Lung microvascular endothelial cell (primary cell): Measurements from ENCODE around the gene LRCH1. TPM values are rescaled to one million over a fixed set of nuclear protein-coding genes. Genes with fewer than 3 reads are reported as not detected.

ENCODE experiments used
- DNase-seq, 2 donors: peaks; one replicate each; pipeline versions ENCODE4 v3.0.0 to v3.0.0-alpha.2; 2010; ENCODE audit warnings: low read depth in 2 of 2
- total RNA-seq: library from RNA; depleted of rRNA; stranded (reverse); fragments of >200 nt; gene quantifications from 2 replicates; pipeline ENCODE4 v1.2.1, GENCODE V29; 2014

Gene LRCH1
- total RNA-seq, 1 donor from 2014 or later: 11.5 TPM

DNA sequence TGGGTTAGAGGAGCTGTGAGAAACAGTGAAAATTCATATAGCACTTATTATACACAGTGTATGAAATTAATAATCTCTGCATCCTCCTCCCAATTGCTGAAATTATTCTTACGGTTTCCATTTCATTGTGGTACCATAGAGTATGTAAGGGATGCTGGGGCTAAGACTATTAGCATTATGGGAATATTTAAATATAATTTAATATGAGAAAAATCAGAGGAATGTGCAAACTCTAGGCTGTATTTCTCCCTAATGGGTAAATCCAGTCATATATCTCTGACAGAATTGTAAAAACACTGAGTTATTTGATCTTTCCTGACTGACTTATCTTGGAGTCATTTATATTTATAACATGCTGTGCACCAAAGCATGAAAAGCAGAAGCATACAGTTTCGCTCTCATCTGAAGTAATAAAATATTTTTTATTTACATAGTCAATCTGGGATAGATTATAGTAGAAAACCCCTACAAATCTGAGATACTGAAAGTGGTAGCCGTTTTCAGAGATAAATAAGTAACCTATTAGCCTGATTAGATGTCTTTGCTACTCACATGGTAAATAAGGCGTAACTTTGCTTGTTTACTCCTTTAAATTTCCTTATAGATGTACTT is 34.9 kb downstream of the LRCH1 start:
- no peak for DNase-seq

DNA sequence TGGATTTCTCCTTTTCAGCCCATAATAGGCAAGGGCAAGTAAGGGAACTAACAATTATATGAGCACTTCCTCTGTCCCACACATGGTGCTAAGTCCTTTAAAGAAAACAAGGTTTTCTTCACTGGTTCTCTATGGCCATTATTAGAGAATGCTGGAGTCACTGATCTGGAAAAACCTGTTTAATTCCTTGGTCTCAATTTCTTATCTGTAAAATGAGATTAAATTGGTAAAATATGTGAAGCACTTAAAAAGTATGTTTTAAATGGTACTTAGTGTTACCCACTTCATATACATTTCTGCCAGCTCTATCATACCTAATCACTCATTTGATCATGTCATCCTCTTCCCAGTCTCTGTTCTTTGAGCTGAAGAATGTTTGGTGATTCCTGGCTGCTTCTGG is 39.4 kb downstream of the LRCH1 start:
- DNase-seq: no peak

DNA sequence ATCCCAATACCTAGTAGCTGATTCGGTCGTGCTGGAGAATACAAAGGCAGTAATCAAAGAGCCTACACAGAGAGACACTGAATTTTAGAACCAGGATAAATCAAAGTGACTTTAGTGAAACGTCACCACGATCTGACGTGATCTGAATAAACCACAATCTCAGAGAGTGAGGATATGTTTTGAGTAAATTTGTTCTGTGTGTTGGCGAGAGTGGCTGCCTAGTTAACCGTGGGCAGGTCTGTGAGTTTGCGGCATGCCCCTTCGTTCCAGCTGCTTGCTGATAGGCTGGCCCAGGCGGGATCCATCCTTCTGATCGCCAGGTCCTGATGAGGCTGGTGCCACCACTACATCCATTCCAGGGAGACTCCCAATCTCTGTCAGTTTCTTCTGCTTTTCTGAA is 40.4 kb downstream of the LRCH1 start:
- no peak for DNase-seq

DNA sequence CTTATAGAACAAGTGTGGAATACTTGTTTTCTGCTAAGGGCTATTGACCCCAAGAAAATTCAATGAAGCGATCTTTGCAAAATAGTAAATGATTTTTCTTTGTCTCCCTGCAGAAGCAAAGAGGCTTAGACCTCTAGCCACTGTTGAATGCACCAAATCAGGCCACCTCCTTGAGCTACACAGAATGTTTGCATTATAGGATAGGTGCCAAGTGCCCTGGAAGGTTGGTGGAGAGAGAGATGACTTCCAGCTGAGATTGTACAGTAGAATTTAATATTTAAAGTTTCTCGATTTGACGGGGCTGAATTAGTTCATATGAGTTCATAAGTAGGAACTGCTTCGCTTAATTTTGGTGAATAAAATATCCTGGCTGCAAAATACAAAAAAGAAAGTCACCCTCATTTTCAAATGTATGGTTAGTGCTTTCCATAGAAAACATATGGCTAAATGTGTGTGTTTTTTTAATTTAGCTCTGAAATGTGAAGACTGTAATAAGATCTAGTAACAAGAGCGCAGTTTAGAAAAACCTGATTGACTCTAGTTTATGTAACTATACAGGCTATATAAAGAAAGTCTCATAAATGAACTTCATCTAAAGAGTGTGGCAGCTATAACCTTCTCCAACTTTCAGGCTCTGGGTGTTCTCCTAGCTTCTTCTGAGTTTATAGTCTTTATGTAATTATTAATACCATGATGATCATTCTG is 41.6 kb downstream of the LRCH1 start:
- DNase-seq: no peak

DNA sequence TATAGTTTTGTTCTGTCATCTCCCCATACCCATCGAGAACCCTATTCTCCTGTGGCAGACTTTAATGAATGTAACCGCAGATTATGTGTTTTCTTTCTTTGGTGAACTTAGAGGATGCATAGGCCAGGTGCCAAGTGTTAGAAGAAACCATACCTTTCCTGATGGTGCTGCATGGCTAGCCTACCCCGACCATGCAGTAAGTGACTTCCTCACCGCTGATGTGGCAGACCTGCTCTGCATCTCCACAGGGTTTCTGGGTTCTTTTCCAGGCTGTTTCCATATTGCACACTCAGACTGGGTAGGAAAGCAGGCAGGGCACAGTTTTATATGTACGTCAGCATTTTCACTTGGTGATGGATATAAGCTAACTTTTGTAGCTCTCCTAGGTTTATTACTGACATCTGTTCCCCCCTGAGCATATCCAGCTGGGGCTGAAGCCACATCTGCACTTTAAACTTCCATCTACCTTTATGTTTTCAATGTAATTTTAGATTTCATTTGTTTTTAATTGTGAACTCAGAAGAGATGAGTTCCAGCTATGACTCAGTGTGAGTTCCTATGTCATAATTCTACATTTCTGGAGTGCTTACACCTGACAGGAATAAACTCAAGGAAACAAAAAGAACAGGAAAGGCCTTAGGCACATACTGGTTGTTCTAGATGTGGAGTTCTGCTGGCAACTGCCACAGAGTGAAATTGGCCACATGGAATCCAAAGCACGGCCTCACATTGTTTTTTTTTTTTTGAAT is 42.3 kb downstream of the LRCH1 start:
- peak; percentile 25 to 60 for DNase-seq

DNA sequence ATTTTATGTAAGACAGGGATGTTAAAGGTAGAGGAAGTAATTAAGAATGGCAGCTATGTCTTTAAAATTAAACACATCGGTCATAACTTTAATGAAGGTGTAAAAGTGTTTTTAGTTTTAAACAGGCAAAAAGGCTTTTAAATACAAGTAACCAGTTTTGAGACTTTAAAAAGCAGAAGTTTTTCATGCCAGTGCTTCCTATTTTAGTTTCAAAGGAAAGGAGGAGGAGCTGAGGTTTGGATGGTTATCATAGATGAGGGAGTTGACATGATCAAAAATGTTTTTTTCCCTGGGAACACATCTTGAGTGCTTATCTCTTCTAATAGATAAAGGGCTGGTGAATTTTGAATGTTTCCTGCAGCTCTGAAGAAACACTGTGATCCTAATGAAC is 42.9 kb downstream of the LRCH1 start:
- DNase-seq: no peak

DNA sequence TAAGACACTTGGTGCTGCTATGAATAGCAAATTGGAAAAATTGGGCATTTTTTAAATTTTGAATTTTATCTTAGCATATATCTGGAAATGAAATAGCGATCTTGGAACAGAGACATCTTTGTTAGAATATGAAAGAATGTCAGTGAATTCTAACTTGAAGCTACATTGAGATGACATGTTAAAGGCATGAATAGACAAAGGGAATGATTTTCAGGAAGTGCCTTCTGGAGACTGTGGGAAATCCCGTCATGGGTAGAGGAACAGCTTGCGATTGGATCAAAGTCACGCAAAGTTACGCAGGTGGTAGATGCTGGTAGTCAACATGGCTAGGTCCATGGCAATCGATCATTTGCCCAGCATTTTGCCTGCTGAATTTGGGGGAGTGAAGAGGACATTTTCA is 43.5 kb downstream of the LRCH1 start:
- DNase-seq: no peak

DNA sequence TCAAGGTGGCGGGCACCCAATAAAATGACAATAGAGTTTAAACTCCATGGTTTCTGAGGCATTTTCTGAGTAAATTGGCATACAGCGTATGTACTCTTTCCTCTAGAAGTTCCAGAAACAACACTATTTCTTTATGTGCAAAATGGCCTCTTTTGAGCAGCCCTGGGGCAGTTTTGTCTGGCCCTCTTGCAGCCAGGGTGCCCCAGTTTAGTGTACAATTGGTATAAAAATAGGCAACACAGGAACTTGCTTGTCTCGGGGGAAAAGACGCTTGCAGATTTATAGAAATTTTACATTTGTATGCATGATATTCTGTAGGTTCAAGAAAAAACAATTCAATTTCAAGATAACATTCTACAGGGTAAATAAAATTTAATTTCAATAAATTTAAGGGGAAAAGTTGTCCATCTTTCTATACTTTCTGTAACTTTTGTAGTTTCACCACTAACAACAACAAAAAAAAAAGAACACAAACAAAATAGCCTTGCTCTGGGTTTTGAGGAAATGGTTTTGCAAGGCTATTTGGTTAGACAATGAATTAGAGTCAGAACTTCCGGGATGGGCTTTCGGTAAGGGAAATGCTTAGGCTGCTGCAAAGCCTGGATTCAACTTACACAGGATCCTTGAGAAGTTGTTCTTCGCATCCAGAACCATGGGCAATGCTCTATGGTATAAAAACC is 45.3 kb downstream of the LRCH1 start:
- peak; percentile 62 to 76 for DNase-seq

DNA sequence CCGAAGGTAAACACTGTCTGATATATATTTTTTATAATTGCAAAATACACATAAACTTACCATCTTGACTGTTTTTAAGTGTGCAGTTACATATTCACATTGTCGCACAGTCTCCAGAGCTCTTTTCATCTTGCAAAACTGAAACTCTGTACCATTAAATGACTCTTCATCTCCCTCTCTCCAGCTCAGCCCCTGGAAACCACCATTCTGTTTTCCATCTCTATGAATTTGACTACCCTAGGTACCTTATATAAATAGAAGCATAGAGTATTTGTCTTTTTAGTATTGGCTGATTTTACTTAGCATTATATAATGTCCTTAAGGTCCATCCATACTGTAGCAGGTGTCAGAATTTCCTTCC is 45.8 kb downstream of the LRCH1 start:
- DNase-seq: no peak

DNA sequence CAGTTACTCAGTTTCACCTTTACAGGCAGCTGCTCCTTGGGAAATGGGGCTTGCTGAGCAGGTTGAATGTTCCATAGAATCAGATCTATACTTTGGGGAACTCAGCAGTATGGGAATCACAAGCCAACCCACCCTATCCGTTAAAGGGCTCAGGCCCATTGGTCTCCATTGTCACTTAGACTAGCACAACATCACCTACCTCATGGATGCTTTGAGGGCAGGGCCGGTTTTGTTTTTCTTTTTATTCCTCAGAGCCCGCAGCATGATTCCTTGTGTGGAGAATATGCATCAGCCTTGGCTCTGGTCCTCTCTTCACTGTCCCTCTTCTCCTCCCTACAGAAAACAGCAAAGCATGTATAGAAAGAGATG is 48.0 kb downstream of the LRCH1 start:
- DNase-seq: no peak

DNA sequence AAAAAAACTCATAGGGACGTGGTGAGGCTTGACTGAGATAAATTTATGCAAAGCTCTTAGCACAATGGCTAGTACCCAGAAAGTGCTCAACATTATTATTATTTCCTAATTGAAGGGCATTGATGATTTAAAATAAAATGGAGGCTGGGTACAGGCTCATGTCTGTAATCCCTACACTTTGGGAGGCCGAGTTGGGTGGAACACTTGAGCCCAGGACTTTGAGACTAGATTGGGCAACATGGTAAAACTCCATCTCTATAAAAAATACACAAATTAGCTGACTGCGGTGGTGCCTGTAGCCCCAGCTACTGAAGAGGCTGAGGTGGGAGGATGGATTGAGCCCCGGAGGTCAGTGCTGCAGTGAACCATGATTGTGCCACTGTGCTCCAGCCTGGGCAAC is 49.6 kb downstream of the LRCH1 start:
- no peak for DNase-seq

DNA sequence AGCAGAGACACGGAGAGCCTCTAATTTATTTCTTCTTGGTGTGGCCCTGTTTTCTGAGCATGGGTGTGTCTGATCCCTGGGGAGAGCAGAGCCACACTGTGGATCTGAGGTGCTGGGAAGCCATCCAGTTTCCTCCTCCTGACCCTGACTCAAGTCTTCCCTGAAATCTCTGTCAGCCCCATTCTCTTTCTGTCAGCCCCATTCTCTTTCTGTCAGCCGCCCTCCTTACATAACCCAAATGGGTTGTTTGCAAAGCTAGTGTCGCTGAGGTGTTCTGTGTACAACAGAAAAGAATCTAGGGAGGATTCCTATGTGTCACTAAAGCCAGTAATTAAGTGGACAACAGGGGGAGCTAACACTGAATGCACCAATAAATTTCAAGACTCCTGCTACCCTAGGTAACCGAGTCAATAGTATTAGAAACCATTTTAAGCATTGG is 50.2 kb downstream of the LRCH1 start:
- peak; percentile 23 to 43 for DNase-seq

DNA sequence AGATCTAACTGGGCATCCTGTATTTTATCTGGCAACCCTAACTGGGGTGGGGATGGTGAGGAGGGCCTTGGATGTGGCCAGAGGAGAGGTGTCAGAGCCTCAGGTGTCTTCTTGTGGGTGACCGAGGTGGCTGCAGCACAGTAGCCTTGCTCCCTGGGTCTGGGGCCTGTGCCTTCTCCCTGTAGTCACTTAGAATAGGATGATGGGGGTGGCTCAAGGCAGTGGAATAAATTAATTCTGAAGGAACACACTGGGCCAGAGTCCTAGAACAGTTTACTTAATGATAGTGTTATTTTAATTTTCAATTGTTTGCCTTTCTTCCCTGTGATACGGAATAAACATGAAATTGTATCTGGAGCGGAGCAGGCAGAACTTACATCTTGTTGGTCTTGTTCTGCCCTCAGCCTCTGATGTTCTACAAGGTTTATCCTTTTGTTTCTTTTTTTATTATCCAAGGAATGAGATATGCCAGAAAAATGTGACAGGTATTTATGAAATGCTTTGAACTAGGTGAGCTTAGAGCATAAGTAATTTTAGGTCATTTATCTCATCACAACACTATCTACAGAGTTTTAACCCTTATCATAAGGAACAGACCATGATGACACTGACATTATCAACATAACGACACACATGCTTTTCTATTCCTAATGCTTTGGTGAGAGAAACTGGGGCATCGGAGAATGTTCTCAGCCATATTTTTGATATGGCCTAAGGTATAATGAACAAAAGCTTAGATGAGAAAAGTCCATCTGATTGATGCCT is 51.4 kb downstream of the LRCH1 start:
- DNase-seq: no peak

DNA sequence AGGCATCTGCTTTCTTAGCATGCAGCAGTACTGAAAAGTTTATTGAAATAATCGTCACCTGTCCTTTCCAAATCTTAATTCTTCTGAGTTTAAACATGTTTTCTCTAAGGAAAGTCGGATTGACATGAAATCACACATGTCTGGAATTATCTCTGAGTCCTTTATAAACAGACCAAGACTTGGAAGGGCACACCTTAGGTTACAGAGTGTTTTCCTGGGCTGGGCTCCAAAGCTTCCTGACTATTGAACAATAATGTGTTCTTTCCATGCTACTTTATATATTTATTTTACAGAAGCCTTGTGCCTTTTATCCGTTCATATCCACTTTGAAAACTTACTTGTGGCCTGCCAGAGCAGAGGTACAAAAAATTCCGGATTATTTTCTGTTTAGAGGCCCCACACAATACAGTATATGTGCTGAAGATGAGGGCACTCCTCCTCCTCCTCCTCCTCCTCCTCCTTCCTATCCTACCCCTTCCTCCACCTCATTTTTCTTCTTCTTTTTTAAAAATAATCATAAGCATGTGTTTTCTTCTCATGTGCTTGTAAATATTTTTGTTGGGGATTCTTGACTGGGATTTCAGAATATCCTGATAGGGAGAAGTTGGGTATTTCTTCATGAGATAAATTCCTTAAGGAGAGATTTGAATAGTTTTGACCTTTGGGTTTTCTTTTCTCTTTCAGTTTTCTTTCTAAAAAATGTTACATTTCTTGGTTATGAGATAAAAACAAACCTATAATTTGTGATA is 52.3 kb downstream of the LRCH1 start:
- peak in 1 of 2 donors; percentile 32 for DNase-seq

DNA sequence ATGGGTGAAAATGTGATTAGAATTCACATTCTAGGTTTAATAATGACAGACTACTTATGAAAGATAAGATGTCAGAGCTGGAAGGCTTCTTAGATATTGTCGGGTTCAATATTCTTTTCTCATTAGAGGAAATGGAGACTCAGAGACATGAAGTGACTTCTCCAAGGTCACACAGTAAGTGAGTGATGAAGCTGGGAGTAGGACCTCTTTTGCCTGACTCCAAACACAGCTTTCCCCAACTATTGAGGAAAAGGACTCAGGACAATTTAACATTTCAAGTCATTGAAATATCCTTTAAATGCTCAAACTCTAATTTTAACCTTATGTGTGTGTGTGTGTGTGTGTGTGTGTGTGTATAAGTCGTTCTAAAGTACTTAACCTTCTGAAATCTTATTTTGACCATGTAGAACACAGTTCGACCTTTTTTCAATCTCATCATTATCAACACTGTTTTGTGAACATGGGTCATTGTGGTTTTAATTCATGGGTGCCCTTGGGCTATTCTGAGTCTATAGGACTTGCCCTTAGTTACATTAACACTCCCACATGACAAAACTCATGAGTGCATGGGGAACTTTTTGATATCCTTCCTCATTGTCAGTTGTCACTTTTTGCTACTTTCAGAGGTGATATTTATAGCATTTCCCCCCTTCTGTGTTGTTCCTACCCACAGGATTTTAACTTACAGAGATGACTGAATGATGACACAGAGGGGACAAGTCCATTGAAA is 53.0 kb downstream of the LRCH1 start:
- DNase-seq: no peak

DNA sequence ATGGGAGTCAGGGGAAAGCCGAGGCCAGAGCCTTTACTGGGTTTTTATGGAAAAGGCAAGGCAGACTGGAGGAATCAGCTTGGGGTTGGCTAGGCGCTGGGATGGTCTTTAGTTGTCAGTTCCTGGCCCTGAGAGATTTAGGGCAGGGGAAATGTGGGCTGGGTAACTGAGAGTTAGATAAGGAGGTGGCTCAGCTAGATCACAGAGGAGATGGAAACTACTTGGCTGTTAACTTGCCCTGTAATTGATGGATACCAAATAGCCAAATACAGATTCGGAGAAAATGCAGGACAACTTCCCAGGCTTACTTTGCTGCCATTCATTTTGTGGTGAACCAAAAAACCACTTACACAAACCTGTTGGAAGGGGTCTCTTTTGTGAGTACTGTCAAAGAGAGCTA is 54.0 kb downstream of the LRCH1 start:
- DNase-seq: no peak

DNA sequence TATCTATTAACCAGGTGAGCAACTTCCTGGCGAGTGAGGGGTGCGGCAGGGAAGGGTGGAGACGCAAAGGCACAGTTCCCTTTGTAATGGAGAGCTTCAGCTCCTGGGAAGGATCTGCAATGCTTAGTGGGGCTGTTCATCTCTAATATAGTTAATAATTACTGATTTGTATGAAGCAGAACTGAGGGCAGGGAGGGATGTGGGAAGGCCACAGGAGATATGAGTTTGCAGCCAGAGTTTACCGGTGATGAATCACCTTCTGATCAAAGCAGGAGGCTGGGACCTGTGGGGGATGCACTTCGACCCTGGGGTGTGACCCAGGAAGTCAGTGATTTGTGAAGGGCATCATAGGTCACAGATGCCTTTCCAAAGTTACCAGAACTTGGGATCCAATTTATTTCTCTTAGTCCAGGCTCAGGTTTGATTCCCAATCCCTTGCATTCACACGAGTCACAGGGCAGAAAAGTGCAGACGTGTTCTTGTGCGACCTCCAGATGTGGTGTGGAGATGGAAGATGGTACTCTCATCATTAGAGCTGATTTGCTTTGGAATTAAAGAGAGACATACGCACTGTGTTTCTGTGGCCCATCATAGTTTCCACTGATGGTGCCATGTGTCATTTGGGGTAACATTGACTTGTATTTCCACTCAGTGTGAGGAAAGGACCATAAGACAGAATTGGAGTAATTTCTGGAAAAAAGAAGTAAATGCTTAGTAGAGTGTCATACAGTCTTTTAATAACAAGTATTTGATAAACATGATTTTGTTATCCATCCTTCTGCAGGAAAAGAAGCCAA is 55.0 kb downstream of the LRCH1 start:
- DNase-seq: peak in 1 of 2 donors; percentile 43

DNA sequence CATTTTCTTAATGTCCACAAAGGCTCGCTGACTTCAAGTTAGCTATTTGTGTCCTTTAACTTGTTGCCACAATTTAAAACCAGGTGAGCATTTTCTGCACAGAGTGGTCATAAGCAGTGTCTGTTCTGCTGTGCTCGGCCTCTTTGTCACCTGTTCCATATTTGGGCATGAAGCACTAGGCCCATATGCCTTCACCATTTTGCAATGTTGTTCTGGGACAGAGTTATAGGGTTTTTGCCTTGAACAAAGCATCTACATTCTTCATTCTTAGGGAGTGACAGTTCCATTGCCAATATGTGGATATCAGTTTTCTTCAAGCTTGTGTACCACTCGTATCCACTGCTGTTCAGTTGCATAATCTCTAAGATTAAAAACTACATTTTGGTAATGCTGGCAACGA is 56.1 kb downstream of the LRCH1 start:
- no peak for DNase-seq

DNA sequence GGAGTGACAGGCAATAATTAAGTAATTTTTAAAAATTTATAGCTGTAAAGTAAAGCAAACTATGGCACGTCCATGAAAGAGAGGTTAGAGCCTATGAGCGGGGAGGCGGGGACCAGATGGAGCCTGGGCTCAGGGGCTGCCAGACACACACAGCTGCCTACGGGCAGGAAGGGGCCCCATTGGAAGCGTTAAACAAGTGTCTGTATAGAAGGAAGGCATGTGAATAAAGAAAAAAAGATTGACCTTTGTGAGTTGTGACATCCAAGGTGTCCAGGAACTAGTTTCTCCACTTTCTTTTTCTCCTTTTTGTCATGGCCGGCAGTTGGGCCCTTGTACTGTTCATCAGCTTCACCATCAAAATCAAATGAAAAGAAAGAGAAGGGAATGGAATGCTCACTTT is 56.8 kb downstream of the LRCH1 start:
- DNase-seq: no peak
